GM12891 (cell line): ENCODE measurements around the gene CLTC.

Experiments
- PAX5 ChIP-seq: IDR thresholded peaks from 2 replicates; pipeline ENCODE4 v1.6.1; 2011; ENCODE audit warnings: low read length, moderate library complexity, mild to moderate bottlenecking; ENCODE audit not compliant: insufficient read depth, severe bottlenecking
- POLR2A ChIP-seq: IDR thresholded peaks from 2 replicates; pipeline ENCODE4 v1.6.1; 2011; ENCODE audit warnings: low read depth, low read length, control low read depth
- POLR2AphosphoS5 ChIP-seq: IDR thresholded peaks from 2 replicates; pipeline ENCODE4 v1.6.1; 2011; ENCODE audit warnings: low read depth, low read length, control low read depth
- TAF1 ChIP-seq: IDR thresholded peaks from 2 replicates; pipeline ENCODE4 v1.6.1; 2011; ENCODE audit warnings: low read depth, low read length, control low read depth

- TF ChIP-seq TAF1 (no peak), POLR2AphosphoS5 (no peak), POLR2A (no peak), PAX5 (no peak)
Observed at GRCh38 chr17:59632398-59632797, 12.7 kb downstream of the CLTC start.
